Measurements from ENCODE around the gene SLCO4C1. TPM values are rescaled to one million over a fixed set of nuclear protein-coding genes. Genes with fewer than 3 reads are reported as not detected.

SLCO4C1 gene
- total and polyA plus RNA-seq, 11 donors: 0.01 to 0.40 (median 0.16) TPM; not detected in 1

DNA sequence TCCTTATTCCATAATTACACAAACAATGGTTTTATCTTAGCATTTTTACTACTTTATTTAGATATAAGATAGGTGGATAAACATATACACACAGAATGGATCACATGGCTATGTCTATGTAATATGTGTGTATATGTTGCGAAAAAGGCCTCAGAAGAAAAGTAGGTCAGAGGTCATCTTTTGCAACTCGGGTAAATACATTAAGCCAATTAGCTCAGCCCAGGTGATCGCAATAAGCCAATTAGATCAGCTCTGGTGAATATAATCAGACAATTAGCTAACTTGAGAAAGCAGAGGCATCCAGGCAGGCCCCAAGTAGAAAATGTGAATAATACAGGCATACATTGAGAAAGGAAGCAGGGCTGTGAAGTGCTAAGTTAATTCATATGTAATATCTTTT is 24.3 kb downstream of the SLCO4C1 start:
- intact Hi-C loops (cut with DNase I): no loop called here
- Histone ChIP-seq H3K4me3 (no peak overlapping the region), H3K9me3 (peaks cover 0 to 22% (median 10%) of the 10 kb centered on the region in 12 donors), H3K4me1 (no peaks in the 10 kb centered on the region), H3K27me3 (no peaks in the 10 kb centered on the region), H3K36me3 (no peaks in the 10 kb centered on the region), H3K27ac (no peak overlapping the region)
- WGBS, 4 donors: 67 to 77% (median 71%) methylated on average over 3 of the region's 3 CpGs
- no peak for DNase-seq
- TF ChIP-seq, protein P1, sequence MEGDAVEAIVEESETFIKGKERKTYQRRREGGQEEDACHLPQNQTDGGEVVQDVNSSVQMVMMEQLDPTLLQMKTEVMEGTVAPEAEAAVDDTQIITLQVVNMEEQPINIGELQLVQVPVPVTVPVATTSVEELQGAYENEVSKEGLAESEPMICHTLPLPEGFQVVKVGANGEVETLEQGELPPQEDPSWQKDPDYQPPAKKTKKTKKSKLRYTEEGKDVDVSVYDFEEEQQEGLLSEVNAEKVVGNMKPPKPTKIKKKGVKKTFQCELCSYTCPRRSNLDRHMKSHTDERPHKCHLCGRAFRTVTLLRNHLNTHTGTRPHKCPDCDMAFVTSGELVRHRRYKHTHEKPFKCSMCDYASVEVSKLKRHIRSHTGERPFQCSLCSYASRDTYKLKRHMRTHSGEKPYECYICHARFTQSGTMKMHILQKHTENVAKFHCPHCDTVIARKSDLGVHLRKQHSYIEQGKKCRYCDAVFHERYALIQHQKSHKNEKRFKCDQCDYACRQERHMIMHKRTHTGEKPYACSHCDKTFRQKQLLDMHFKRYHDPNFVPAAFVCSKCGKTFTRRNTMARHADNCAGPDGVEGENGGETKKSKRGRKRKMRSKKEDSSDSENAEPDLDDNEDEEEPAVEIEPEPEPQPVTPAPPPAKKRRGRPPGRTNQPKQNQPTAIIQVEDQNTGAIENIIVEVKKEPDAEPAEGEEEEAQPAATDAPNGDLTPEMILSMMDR (IDR thresholded peaks at IDR 0.05): no peak
- no peak for TF ChIP-seq POLR2A (IDR thresholded peaks at IDR 0.05)
- no peak for ATAC-seq

GRCh38 chr5:102270036-102270435 is 26.0 kb downstream of the SLCO4C1 start:
- no peak overlapping the region for H3K27ac ChIP-seq
- H3K9me3 ChIP-seq: peaks cover 0 to 34% (median 10%) of the 10 kb centered on the region in 12 donors
- H3K4me1 ChIP-seq: no peaks in the 10 kb centered on the region
- no peak overlapping the region for H3K4me3 ChIP-seq
- H3K36me3 ChIP-seq: no peaks in the 10 kb centered on the region
- TF ChIP-seq, protein P1 (IDR thresholded peaks at IDR 0.05): no peak
- TF ChIP-seq POLR2A (IDR thresholded peaks at IDR 0.05): no peak
- intact Hi-C loops (cut with DNase I): no loop called here
- ATAC-seq (no peak), DNase-seq (no peak)
- no peaks in the 10 kb centered on the region for H3K27me3 ChIP-seq

- H3K9me3 ChIP-seq: peaks cover 0 to 15% (median 0%) of the 10 kb centered on the region in 12 donors
- DNase-seq (no peak), ATAC-seq (no peak)
- no peaks in the 10 kb centered on the region for H3K4me1 ChIP-seq
- intact Hi-C loops (cut with DNase I): no loop called here
- no peak for TF ChIP-seq POLR2A (IDR thresholded peaks at IDR 0.05)
- TF ChIP-seq, protein P1 (IDR thresholded peaks at IDR 0.05): no peak
- no peak overlapping the region for H3K4me3 ChIP-seq
- H3K36me3 ChIP-seq: no peaks in the 10 kb centered on the region
- no peaks in the 10 kb centered on the region for H3K27me3 ChIP-seq
- WGBS, 4 donors: 76 to 87% (median 81%) methylated on average over 2 of the region's 2 CpGs
- no peak overlapping the region for H3K27ac ChIP-seq
These were observed 33.4 kb downstream of the SLCO4C1 start for GRCh38 chr5:102262688-102263087.

DNA sequence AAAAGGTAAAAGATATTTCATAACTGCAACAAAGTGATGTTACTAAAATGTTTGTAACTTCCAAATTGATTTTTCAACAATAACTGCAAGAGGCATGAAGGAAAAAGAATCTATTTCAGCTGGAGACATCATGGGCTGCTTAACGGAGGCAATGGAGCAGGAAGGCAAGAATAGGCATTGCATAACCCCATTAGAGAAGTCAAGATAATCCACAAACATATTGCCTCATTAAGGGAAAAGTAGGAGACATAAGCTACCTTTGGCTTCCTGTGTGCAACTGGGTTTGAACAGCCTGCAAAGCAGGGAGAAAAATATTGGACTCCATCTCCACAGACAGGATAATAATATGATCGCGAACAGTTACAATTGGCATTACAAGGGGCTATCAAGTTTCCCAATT is 46.7 kb downstream of the SLCO4C1 start:
- no peaks in the 10 kb centered on the region for H3K27me3 ChIP-seq
- no peaks in the 10 kb centered on the region for H3K4me1 ChIP-seq
- no peak for DNase-seq
- WGBS, 4 donors: 83 to 95% (median 92%) methylated on average over 3 of the region's 3 CpGs
- intact Hi-C loops (cut with DNase I): no loop called here
- no peak overlapping the region for H3K27ac ChIP-seq
- no peak for TF ChIP-seq POLR2A (IDR thresholded peaks at IDR 0.05)
- TF ChIP-seq, protein P1 (IDR thresholded peaks at IDR 0.05): no peak
- H3K36me3 ChIP-seq: no peaks in the 10 kb centered on the region
- peaks cover 0 to 4% (median 0%) of the 10 kb centered on the region in 12 donors for H3K9me3 ChIP-seq
- ATAC-seq: no peak
- no peak overlapping the region for H3K4me3 ChIP-seq

All from heart left ventricle (tissue), 16 donors.